Hepatocyte (in vitro differentiated cells): ENCODE data around the gene UBXN11. TPM values are rescaled to one million over a fixed set of nuclear protein-coding genes. Genes with fewer than 3 reads are reported as not detected.
A peak's percentile ranks its signal among the peaks of the same experiment; 100 is the strongest.

ENCODE experiments used
- DNase-seq: peaks from one replicate; pipeline ENCODE4 v3.0.0-alpha.2; 2016; ENCODE audit warnings: low spot score
- H2AFZ ChIP-seq: fragments of 200-600 bp; sonication (generic); 2 replicates; pipeline ENCODE4 v1.6.0; 2016; ENCODE audit warnings: antibody characterized with exemption, mild to moderate bottlenecking
- H3K27ac ChIP-seq: fragments of 200-600 bp; sonication (generic); 2 replicates; pipeline ENCODE4 v1.5.1; 2016; ENCODE audit warnings: mild to moderate bottlenecking
- H3K27me3 ChIP-seq: fragments of 200-600 bp; sonication (generic); 2 replicates; pipeline ENCODE4 v1.6.1; 2016
- H3K36me3 ChIP-seq: fragments of 200-600 bp; sonication (generic); replicated peaks from 2 replicates; pipeline ENCODE4 v1.5.1; 2016; ENCODE audit warnings: low read depth; ENCODE audit not compliant: insufficient read depth
- H3K4me1 ChIP-seq: fragments of 200-600 bp; sonication (generic); 2 replicates; pipeline ENCODE4 v1.5.1; 2016; ENCODE audit warnings: mild to moderate bottlenecking, moderate library complexity; ENCODE audit not compliant: insufficient read depth
- H3K4me2 ChIP-seq: fragments of 200-600 bp; sonication (generic); 2 replicates; pipeline ENCODE4 v1.6.0; 2016
- H3K4me3 ChIP-seq: fragments of 200-600 bp; sonication (generic); 2 replicates; pipeline ENCODE4 v1.5.1; 2016; ENCODE audit warnings: mild to moderate bottlenecking
- H3K79me2 ChIP-seq: fragments of 200-600 bp; sonication (generic); 2 replicates; pipeline ENCODE4 v1.6.0; 2017; ENCODE audit warnings: mild to moderate bottlenecking
- H3K9me2 ChIP-seq: fragments of 200-600 bp; sonication (generic); replicated peaks from 2 replicates; pipeline ENCODE4 v1.6.0; 2017; ENCODE audit warnings: mild to moderate bottlenecking; ENCODE audit not compliant: insufficient read depth
- H3K9me3 ChIP-seq: fragments of 200-600 bp; sonication (generic); 2 replicates; pipeline ENCODE4 v1.5.1; 2016; ENCODE audit warnings: low read depth, mild to moderate bottlenecking
- H4K20me1 ChIP-seq: fragments of 200-600 bp; sonication (generic); 2 replicates; pipeline ENCODE4 v1.6.0; 2016; ENCODE audit warnings: mild to moderate bottlenecking; ENCODE audit not compliant: insufficient read depth, poor library complexity, severe bottlenecking
- CTCF ChIP-seq: fragments of 200-600 bp; sonication (generic); IDR thresholded peaks from 2 replicates; pipeline ENCODE4 v1.5.1; 2016; ENCODE audit warnings: antibody characterized with exemption, mild to moderate bottlenecking; ENCODE audit not compliant: poor library complexity
- EZH2 ChIP-seq: fragments of 200-600 bp; sonication (generic); IDR thresholded peaks from 2 replicates; pipeline ENCODE4 v1.6.1; 2016; ENCODE audit warnings: antibody characterized with exemption, mild to moderate bottlenecking, borderline replicate concordance
- EZH2phosphoT487 ChIP-seq: fragments of 200-600 bp; sonication (generic); IDR thresholded peaks from one replicate; pipeline ENCODE4 v1.6.1; 2018; ENCODE audit warnings: antibody characterized with exemption, mild to moderate bottlenecking, low read depth, moderate library complexity; ENCODE audit not compliant: unreplicated experiment, severe bottlenecking
- WGBS: methylation state at CpG from one replicate; pipeline ENCODE4 v1.1.6; 2016; ENCODE audit warnings: low lambda C conversion rate; ENCODE audit errors: missing lambda C conversion rate; 5-methylcytosine and 5-hydroxymethylcytosine counted together
- polyA plus RNA-seq: library from polyadenylated mRNA; unstranded; fragments of >200 nt; fragmentation: Nextera tagmentation; extraction: Ambion mirVana; gene quantifications from 2 replicates; pipeline ENCODE4 v1.2.1, GENCODE V29; 2016
- total RNA-seq: library from RNA; depleted of rRNA; stranded (reverse); fragments of >200 nt; gene quantifications from 2 replicates; pipeline ENCODE4 v1.2.3, GENCODE V29; 2014

UBXN11 gene
- total and polyA plus RNA-seq, 2 experiments from 2014 or later = 3.1 to 17.1 TPM

- H3K4me1 ChIP-seq = peaks cover 54% of the 10 kb centered on the region
- H4K20me1 ChIP-seq = no peaks in the 10 kb centered on the region
- H3K27me3 ChIP-seq = no peaks in the 10 kb centered on the region
- TF ChIP-seq CTCF = no peak
- TF ChIP-seq EZH2 = no peak
- TF ChIP-seq EZH2phosphoT487 = no peak
- H3K9me2 ChIP-seq = no peaks in the 10 kb centered on the region
- no peak overlapping the region for H3K4me3 ChIP-seq
- 97% methylated on average over 2 of the region's 2 CpGs for WGBS
- DNase-seq = no peak
- peak overlapping the region; percentile 94 for H3K27ac ChIP-seq
- no peaks in the 10 kb centered on the region for H3K36me3 ChIP-seq
- peaks cover 18% of the 10 kb centered on the region for H3K79me2 ChIP-seq
- no peak overlapping the region for H3K4me2 ChIP-seq
- H3K9me3 ChIP-seq = no peaks in the 10 kb centered on the region
- no peak overlapping the region for H2AFZ ChIP-seq
Measured at GRCh38 chr1:26276432-26276838, 30.0 kb downstream of the UBXN11 start.

GRCh38 chr1:26275580-26276431 lies 30.6 kb downstream of the UBXN11 start:
- Histone ChIP-seq H3K4me2 (no peak overlapping the region), H3K79me2 (peaks cover 14% of the 10 kb centered on the region), H3K9me2 (no peaks in the 10 kb centered on the region), H3K4me3 (no peak overlapping the region), H3K9me3 (no peaks in the 10 kb centered on the region), H3K27me3 (no peaks in the 10 kb centered on the region), H2AFZ (no peak overlapping the region), H3K27ac (peak overlapping the region; percentile 94), H4K20me1 (no peaks in the 10 kb centered on the region), H3K4me1 (peaks cover 48% of the 10 kb centered on the region), H3K36me3 (no peaks in the 10 kb centered on the region)
- 53% methylated on average over 3 of the region's 3 CpGs for WGBS
- peak; percentile 90 for DNase-seq
- TF ChIP-seq EZH2phosphoT487 = no peak
- peak; percentile 62 for TF ChIP-seq CTCF

DNA sequence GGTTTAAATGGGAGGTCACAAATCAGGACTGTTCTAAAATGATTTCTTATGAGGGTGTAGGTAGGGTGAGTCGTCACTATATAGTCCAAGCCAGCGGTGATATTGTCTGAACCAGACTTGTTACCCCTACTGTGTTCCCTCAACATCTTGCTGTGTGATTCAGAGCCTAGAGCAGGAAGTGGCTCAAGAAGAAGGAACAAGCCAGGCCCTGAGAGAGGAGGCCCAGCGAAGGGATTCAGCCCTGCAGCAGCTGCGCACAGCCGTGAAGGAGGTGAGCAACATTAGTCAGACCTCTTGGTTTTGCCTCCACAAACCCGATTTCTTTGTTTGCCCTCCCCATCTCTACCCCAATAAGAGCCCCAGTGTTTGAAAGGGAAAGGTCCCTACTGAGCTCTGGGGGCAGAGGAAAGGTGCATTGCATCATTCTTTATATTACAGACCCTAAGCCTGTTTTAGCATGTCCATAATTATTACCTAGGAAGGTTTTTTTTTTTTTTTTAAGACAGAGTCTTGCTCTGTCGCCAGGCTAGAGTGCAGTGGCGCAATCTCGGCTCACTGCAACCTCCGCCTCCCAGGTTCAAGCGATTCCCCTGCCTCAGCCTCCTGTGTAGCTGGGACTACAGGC lies 31.5 kb downstream of the UBXN11 start:
- no peaks in the 10 kb centered on the region for H3K36me3 ChIP-seq
- H3K4me1 ChIP-seq = peaks cover 44% of the 10 kb centered on the region
- no peaks in the 10 kb centered on the region for H3K27me3 ChIP-seq
- no peak overlapping the region for H3K4me2 ChIP-seq
- H3K9me2 ChIP-seq = no peaks in the 10 kb centered on the region
- TF ChIP-seq CTCF (no peak), EZH2phosphoT487 (no peak), EZH2 (no peak)
- peaks cover 5% of the 10 kb centered on the region for H3K79me2 ChIP-seq
- DNase-seq = no peak
- H2AFZ ChIP-seq = no peak overlapping the region
- no peaks in the 10 kb centered on the region for H4K20me1 ChIP-seq
- 93% methylated on average over 11 of the region's 11 CpGs for WGBS
- no peak overlapping the region for H3K4me3 ChIP-seq
- H3K27ac ChIP-seq = peak overlapping the region; percentile 94
- H3K9me3 ChIP-seq = no peaks in the 10 kb centered on the region
